Mesendoderm (in vitro differentiated cells): Measurements from ENCODE around the gene CEP104.

Source experiments
- DNase-seq: peaks from one replicate; pipeline ENCODE4 v3.0.0; 2013
- H2AK5ac ChIP-seq: 2 replicates; pipeline ENCODE4 v1.6.1; 2013; ENCODE audit warnings: low read length, inconsistent platforms
- H2BK120ac ChIP-seq: 2 replicates; pipeline ENCODE4 v1.6.1; 2013; ENCODE audit warnings: low read depth, mild to moderate bottlenecking, low read length, moderate library complexity, mixed read lengths
- H2BK15ac ChIP-seq: replicated peaks from 2 replicates; pipeline ENCODE4 v1.6.1; 2013; ENCODE audit warnings: low read depth, mild to moderate bottlenecking, moderate library complexity
- H2BK5ac ChIP-seq: 2 replicates; pipeline ENCODE4 v1.6.1; 2013; ENCODE audit warnings: low read length, inconsistent platforms
- H3K18ac ChIP-seq: 2 replicates; pipeline ENCODE4 v1.6.1; 2013; ENCODE audit warnings: mild to moderate bottlenecking, low read length, mixed read lengths
- H3K23ac ChIP-seq: one replicate; pipeline ENCODE4 v1.6.1; 2013; ENCODE audit warnings: low read length
- H3K27ac ChIP-seq: 2 replicates; pipeline ENCODE4 v1.5.1; 2013; ENCODE audit warnings: low read depth, mild to moderate bottlenecking, inconsistent platforms, low read length, moderate library complexity
- H3K27me3 ChIP-seq: 2 replicates; pipeline ENCODE4 v1.6.1; 2013; ENCODE audit warnings: low read length, control low read depth, mild to moderate bottlenecking, inconsistent platforms; ENCODE audit not compliant: insufficient read depth, poor library complexity
- H3K36me3 ChIP-seq: 2 replicates; pipeline ENCODE4 v1.6.1; 2013; ENCODE audit warnings: low read length, inconsistent platforms; ENCODE audit not compliant: control insufficient read depth, insufficient read depth
- H3K4ac ChIP-seq: one replicate; pipeline ENCODE4 v1.6.1; 2013; ENCODE audit warnings: low read depth, mild to moderate bottlenecking, low read length, moderate library complexity
- H3K4me1 ChIP-seq: 2 replicates; pipeline ENCODE4 v1.6.1; 2013; ENCODE audit warnings: low read depth, low read length, inconsistent platforms; ENCODE audit not compliant: control insufficient read depth
- H3K4me2 ChIP-seq: 2 replicates; pipeline ENCODE4 v1.6.1; 2013; ENCODE audit warnings: low read length
- H3K4me3 ChIP-seq: 2 replicates; pipeline ENCODE4 v1.5.1; 2013; ENCODE audit warnings: mild to moderate bottlenecking, low read length
- H3K56ac ChIP-seq: one replicate; pipeline ENCODE4 v1.6.1; 2013; ENCODE audit warnings: low read length
- H3K79me1 ChIP-seq: 2 replicates; pipeline ENCODE4 v1.6.1; 2013; ENCODE audit warnings: low read length, inconsistent platforms
- H3K79me2 ChIP-seq: 2 replicates; pipeline ENCODE4 v1.6.1; 2013; ENCODE audit warnings: mild to moderate bottlenecking, low read length; ENCODE audit not compliant: control insufficient read depth, insufficient read depth
- H3K9ac ChIP-seq: 2 replicates; pipeline ENCODE4 v1.6.1; 2013; ENCODE audit warnings: low read length, inconsistent platforms
- H4K5ac ChIP-seq: one replicate; pipeline ENCODE4 v1.6.1; 2013; ENCODE audit warnings: low read length
- H4K8ac ChIP-seq: one replicate; pipeline ENCODE4 v1.6.1; 2013; ENCODE audit warnings: low read depth, mild to moderate bottlenecking, control low read depth, low read length, moderate library complexity
- WGBS: extraction: QIAGEN DNeasy Blood & Tissue Kit; methylation state at CpG from one replicate; pipeline ENCODE4 v1.1.7; 2013; ENCODE audit warnings: low lambda C conversion rate, missing lambda C conversion rate; ENCODE audit not compliant: insufficient coverage; ENCODE audit errors: extremely low coverage; 5-methylcytosine and 5-hydroxymethylcytosine counted together

CEP104 gene

DNA sequence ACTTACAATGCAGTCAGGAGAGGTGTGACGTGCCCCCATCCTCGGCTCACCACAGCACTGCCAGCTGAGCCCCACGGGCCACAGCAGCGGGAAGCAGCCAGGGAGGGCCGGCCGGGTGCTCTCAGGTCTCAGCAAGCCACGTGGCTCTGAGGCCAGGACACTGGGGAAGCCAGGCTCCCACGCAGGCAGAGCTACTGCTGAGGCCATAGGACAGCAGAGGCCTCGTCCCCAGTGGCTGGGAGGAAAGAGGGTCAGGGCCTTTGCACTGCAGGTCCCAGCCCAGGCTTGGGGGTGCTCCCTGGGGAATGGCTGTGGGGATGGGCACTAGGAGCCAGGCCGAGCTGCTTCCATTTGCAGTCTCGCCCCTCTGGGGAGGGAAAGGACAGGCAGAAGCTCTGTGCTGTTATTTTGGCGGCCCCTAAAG is 66.5 kb downstream of the CEP104 start:
- Histone ChIP-seq H2AK5ac (no peak overlapping the region), H3K9ac (no peak overlapping the region), H2BK5ac (no peak overlapping the region), H4K5ac (no peak overlapping the region), H3K27me3 (no peaks in the 10 kb centered on the region), H3K4me1 (no peaks in the 10 kb centered on the region), H3K4ac (no peak overlapping the region), H3K56ac (peak overlapping the region; percentile 34), H3K36me3 (peaks cover 3% of the 10 kb centered on the region), H3K4me3 (no peak overlapping the region), H3K27ac (no peak overlapping the region), H3K79me2 (peaks cover 47% of the 10 kb centered on the region), H2BK15ac (no peak overlapping the region), H3K23ac (no peak overlapping the region), H2BK120ac (no peak overlapping the region), H3K4me2 (no peak overlapping the region), H4K8ac (no peak overlapping the region), H3K18ac (no peak overlapping the region), H3K79me1 (peaks cover 24% of the 10 kb centered on the region)
- no CpG with 5 or more reads among the region's 12 CpGs for WGBS
- no peak for DNase-seq

DNA sequence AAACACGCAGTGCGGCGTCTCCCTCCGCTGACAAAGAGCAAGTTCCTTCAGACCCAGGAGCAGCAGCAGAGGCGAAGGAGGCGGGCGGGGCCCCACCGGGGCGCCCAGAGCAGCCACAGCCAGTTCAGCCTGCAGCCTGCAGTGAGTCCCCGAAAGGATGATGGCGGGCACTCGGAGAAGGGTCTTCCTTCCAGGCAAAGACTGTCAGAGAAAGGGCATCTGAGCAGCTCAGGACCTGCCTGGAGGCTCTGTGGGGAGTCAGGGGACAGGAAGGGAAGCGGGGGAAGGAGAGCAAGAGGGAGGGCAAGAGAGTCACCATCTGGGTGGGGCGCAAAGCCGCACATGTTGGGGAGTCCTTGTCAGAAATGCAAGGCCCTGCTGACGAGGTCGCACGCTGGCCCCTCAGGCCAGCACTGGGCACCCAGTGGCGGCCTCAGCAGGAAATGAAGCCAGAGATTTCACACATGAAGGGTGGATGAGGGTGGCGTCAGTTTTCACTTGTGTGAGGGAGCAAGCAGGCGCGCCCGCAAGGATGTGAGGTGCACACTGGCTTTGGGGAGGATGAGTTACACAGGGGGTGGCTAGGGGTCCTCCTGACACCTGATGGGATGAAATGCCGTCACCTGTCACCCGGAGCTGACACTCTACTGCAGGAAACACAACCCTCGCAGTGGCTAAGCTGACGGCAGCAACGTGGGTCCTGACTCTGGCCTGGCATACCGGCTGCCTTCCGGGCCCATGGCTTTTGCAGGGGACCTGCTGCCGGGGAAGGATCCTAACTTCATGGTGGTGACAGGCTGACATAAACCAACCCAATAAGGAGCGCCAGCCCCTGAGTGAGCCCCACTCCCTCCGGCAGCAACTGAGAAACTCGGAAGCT is 67.3 kb downstream of the CEP104 start:
- Histone ChIP-seq H3K4ac (no peak overlapping the region), H3K79me1 (peaks cover 21% of the 10 kb centered on the region), H3K4me2 (no peak overlapping the region), H2BK5ac (no peak overlapping the region), H3K23ac (no peak overlapping the region), H3K9ac (no peak overlapping the region), H2AK5ac (no peak overlapping the region), H3K27me3 (no peaks in the 10 kb centered on the region), H3K27ac (no peak overlapping the region), H2BK15ac (no peak overlapping the region), H3K56ac (peak overlapping the region; percentile 25), H2BK120ac (no peak overlapping the region), H4K5ac (no peak overlapping the region), H3K4me1 (no peaks in the 10 kb centered on the region), H3K79me2 (peaks cover 40% of the 10 kb centered on the region), H3K4me3 (no peak overlapping the region), H3K18ac (no peak overlapping the region), H4K8ac (no peak overlapping the region), H3K36me3 (peaks cover 5% of the 10 kb centered on the region)
- WGBS: no CpG with 5 or more reads among the region's 34 CpGs
- DNase-seq: no peak

GRCh38 chr1:3788756-3789420 is 68.1 kb downstream of the CEP104 start:
- Histone ChIP-seq H3K4ac (no peak overlapping the region), H3K79me2 (peaks cover 40% of the 10 kb centered on the region), H4K5ac (no peak overlapping the region), H3K4me2 (no peak overlapping the region), H3K27me3 (no peaks in the 10 kb centered on the region), H2BK120ac (no peak overlapping the region), H3K56ac (no peak overlapping the region), H3K4me3 (no peak overlapping the region), H3K4me1 (no peaks in the 10 kb centered on the region), H3K36me3 (peaks cover 8% of the 10 kb centered on the region), H3K9ac (no peak overlapping the region), H3K18ac (no peak overlapping the region), H2AK5ac (no peak overlapping the region), H4K8ac (no peak overlapping the region), H3K23ac (no peak overlapping the region), H3K27ac (no peak overlapping the region), H3K79me1 (peaks cover 21% of the 10 kb centered on the region), H2BK5ac (no peak overlapping the region), H2BK15ac (no peak overlapping the region)
- no peak for DNase-seq
- no CpG with 5 or more reads among the region's 16 CpGs for WGBS

DNA sequence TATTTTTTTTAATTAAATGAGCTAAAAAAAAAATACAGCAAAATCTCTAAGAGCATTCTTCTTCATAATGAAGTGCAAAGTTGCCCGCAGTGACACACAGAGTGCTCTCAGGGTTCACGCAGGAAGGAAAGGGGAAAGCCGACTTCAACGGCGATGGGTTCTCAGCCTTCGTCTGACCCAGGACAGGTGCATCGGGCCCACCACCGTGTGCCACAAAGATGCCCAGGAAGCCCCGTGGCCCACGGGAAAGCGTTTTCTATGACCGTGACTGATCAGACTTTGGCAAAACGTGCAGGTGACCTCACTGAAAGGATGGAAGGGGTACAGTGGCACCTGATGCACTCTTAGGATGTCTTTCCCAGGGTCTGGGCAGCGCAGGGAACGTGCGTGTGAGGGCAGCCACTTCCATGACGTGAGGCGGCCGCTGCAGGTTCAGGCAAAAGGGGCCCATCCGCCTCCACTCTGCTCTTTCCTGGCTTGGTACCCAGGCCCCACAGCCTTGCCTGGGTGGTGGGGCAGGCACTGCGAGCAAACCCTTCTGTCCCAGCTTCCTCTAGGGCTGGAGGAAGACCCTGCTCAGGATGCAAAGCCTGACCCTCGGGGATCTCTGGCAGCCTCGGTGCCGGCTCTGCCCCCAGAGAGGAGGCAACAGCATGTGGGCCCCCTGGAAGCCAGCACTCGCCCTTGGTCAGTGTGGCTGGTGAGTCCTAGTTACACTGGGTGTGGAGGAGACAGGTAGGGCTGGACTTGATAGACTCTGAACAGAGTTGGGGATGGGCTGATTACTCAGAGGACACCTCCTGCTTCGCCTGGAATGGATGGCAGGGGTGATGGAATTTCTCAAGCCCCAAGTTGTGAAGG is 69.0 kb downstream of the CEP104 start:
- H3K4me2 ChIP-seq: no peak overlapping the region
- H2BK15ac ChIP-seq: no peak overlapping the region
- no peak overlapping the region for H4K5ac ChIP-seq
- no peak overlapping the region for H3K4ac ChIP-seq
- no peak overlapping the region for H3K27ac ChIP-seq
- WGBS: no CpG with 5 or more reads among the region's 26 CpGs
- no peak overlapping the region for H2BK5ac ChIP-seq
- peaks cover 39% of the 10 kb centered on the region for H3K79me2 ChIP-seq
- H3K4me1 ChIP-seq: no peaks in the 10 kb centered on the region
- H3K27me3 ChIP-seq: no peaks in the 10 kb centered on the region
- H2AK5ac ChIP-seq: no peak overlapping the region
- peaks cover 8% of the 10 kb centered on the region for H3K36me3 ChIP-seq
- no peak overlapping the region for H3K4me3 ChIP-seq
- no peak overlapping the region for H2BK120ac ChIP-seq
- no peak overlapping the region for H3K56ac ChIP-seq
- no peak overlapping the region for H3K9ac ChIP-seq
- DNase-seq: no peak
- no peak overlapping the region for H3K18ac ChIP-seq
- H4K8ac ChIP-seq: no peak overlapping the region
- no peak overlapping the region for H3K23ac ChIP-seq
- peaks cover 21% of the 10 kb centered on the region for H3K79me1 ChIP-seq

- peaks cover 13% of the 10 kb centered on the region for H3K36me3 ChIP-seq
- H3K18ac ChIP-seq: no peak overlapping the region
- no peak overlapping the region for H3K23ac ChIP-seq
- no peak overlapping the region for H4K5ac ChIP-seq
- WGBS: no CpG with 5 or more reads among the region's 10 CpGs
- H2BK5ac ChIP-seq: no peak overlapping the region
- H2BK120ac ChIP-seq: no peak overlapping the region
- no peak overlapping the region for H3K4ac ChIP-seq
- no peaks in the 10 kb centered on the region for H3K4me1 ChIP-seq
- no peak overlapping the region for H2AK5ac ChIP-seq
- H4K8ac ChIP-seq: no peak overlapping the region
- no peaks in the 10 kb centered on the region for H3K27me3 ChIP-seq
- no peak for DNase-seq
- no peak overlapping the region for H3K9ac ChIP-seq
- H3K27ac ChIP-seq: no peak overlapping the region
- no peak overlapping the region for H3K4me3 ChIP-seq
- no peak overlapping the region for H2BK15ac ChIP-seq
- H3K79me1 ChIP-seq: peaks cover 19% of the 10 kb centered on the region
- H3K56ac ChIP-seq: no peak overlapping the region
- H3K79me2 ChIP-seq: peaks cover 35% of the 10 kb centered on the region
- no peak overlapping the region for H3K4me2 ChIP-seq
Measured at GRCh38 chr1:3787349-3787715, 69.7 kb downstream of the CEP104 start.
